ENCODE data around the gene LRIG1. TPM values are rescaled to one million over a fixed set of nuclear protein-coding genes. Genes with fewer than 3 reads are reported as not detected.
A peak's percentile ranks its signal among the peaks of the same experiment; 100 is the strongest.

Gene LRIG1
- total and polyA plus RNA-seq, 9 of the 15 experiments (the other 6 are each of a cell fraction or from before 2014, with no cell fraction given), result 0.05 to 0.38 (median 0.13) TPM; not detected in 3

DNA sequence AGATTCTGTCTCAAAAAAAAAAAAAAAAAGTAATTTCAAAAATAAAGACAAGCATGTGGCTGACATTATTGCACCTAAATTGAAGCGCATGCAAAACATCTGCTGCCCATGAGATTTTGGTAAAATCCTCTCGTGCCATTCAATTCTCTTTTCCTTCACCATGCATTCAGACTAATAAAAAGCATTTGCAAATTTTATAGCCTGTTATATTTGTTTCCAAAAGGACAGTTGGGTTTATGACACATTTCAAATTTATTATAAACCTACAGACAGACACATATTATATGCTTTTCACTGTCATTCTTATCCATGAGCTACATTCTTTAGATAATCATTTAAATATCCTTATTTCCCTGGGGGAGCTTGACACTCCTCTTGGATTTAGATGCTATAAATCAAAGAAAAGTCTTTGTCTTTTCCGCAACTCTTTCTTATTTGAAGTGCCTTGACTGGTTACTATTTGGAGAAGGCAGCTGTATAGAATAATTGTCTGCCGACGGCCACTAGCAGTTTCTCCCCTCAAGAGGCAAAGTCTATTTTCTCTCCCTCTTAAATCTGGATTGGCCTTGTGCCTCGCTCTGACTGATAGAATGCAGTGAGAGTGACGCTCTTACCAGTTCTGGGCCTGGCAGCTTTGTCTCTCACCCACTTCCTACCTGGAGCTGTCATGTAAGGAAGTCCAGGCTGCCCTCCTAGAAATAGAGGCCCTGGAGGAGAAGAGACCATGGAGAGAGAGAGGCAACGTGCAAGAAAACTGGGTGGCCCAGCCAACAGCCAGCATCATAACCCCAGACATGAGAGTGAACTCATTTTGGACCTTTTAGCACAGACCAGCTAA is 6.8 kb upstream of the LRIG1 start (continued):
- TF ChIP-seq, protein P1, sequence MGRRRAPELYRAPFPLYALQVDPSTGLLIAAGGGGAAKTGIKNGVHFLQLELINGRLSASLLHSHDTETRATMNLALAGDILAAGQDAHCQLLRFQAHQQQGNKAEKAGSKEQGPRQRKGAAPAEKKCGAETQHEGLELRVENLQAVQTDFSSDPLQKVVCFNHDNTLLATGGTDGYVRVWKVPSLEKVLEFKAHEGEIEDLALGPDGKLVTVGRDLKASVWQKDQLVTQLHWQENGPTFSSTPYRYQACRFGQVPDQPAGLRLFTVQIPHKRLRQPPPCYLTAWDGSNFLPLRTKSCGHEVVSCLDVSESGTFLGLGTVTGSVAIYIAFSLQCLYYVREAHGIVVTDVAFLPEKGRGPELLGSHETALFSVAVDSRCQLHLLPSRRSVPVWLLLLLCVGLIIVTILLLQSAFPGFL (CRISPR knock-in tag; IDR thresholded peaks at IDR 0.05), result no peak
- TF ChIP-seq ZNF146 (CRISPR knock-in tag; IDR thresholded peaks at IDR 0.05; ENCODE audit: unreplicated experiment) (no peak), ZBTB1 (CRISPR knock-in tag; IDR thresholded peaks at IDR 0.05; ENCODE audit: borderline replicate concordance, low read depth) (no peak), GTF2A2 (tag; IDR thresholded peaks at IDR 0.05) (no peak)

DNA sequence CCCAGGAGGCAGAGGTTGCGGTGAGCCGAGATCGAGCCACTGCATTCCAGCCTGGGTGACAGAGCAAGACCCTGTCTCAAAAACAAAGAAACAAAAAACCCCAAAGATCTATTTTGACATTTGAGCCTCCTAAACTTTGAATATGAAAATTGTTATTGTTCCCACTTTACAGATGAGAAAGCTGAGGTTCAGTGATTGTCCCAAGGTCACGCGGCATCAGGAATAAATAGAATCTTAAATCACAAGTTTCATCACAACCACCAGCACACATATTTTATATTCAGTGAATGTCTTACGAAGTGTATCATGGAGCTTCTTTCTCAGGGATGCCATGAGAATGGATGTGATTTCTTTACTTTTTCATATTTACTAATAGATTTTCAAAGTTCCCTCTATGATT is 5.3 kb upstream of the LRIG1 start:
- FAIRE-seq (no peak), DNase-seq (ENCODE audit: extremely low read depth in 1 of 4, low spot score in 3 of 4) (no peak), ATAC-seq (no peak)
- ChIA-PET POLR2A (no interaction called here), CTCF (ENCODE audit: low intra/inter-chr PET ratio) (no interaction called here)
- Histone ChIP-seq H3K9me1 (ENCODE audit: control insufficient read depth, insufficient read depth, low read length) (no peaks in the 10 kb centered on the region), H2AFZ (ENCODE audit: low read depth, low read length) (no peak overlapping the region), H3K4me3 (no peak overlapping the region), H3K4me1 (replicated peaks in 1 of 2; ENCODE audit: control insufficient read depth in 2 of 2, insufficient read depth in 2 of 2, low read length in 2 of 2) (no peaks in the 10 kb centered on the region; a peak in 1 of 5 replicates), H3K27me3 (ENCODE audit: control insufficient read depth in 2 of 2, insufficient read depth in 2 of 2, low read length in 2 of 2) (no peaks in the 10 kb centered on the region; a peak in 1 of 5 replicates), H4K20me1 (replicated peaks; ENCODE audit: control insufficient read depth, insufficient read depth, low read length) (no peaks in the 10 kb centered on the region), H3K27ac (ENCODE audit: extremely low read depth, low read depth, low read length) (no peak overlapping the region), H3K36me3 (ENCODE audit: control insufficient read depth, insufficient read depth, low read length) (no peaks in the 10 kb centered on the region), H3K9ac (ENCODE audit: insufficient read depth in 1 of 2, low read depth in 2 of 2, low read length in 2 of 2) (no peak overlapping the region), H3K4me2 (ENCODE audit: insufficient read depth, low read length) (no peak overlapping the region), H3K9me3 (replicated peaks; ENCODE audit: control insufficient read depth, insufficient read depth, low read depth, low read length) (no peaks in the 10 kb centered on the region), H3K79me2 (ENCODE audit: control insufficient read depth, insufficient read depth, low read length) (no peaks in the 10 kb centered on the region)
- TF ChIP-seq, protein P2, sequence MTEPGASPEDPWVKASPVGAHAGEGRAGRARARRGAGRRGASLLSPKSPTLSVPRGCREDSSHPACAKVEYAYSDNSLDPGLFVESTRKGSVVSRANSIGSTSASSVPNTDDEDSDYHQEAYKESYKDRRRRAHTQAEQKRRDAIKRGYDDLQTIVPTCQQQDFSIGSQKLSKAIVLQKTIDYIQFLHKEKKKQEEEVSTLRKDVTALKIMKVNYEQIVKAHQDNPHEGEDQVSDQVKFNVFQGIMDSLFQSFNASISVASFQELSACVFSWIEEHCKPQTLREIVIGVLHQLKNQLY (CRISPR knock-in tag; conservative IDR thresholded peaks at IDR 0.05), result no peak
- peak; percentile 66 for TF ChIP-seq RBM25 (IDR thresholded peaks at IDR 0.05; ENCODE audit: low read depth, low read length, severe bottlenecking)
- BruUV-seq (replicated peaks), result no TSS peak
- 4% methylated on average over 6 of the region's 6 CpGs for WGBS (ENCODE audit: insufficient coverage, low coverage, missing lambda C conversion rate)
- in situ Hi-C loops (cut with MboI) (no loop called here), intact Hi-C loops (cut with micrococcal nuclease) (loop anchor here (10.0 kb wide), 1 partner anchor 59 kb away; no protein-coding TSS in a partner anchor)
